ENCODE measurements around the gene ARHGEF10L.

The ARHGEF10L gene

GRCh38 chr1:17630986-17631385 is 91.5 kb downstream of the ARHGEF10L start:
- Histone ChIP-seq H3K4me3 (ENCODE audit: low read length) (no peak overlapping the region), H3K4me2 (ENCODE audit: low read length) (no peak overlapping the region)

GRCh38 chr1:17631410-17631809 is 91.9 kb downstream of the ARHGEF10L start:
- Histone ChIP-seq H3K36me3 (ENCODE audit: control insufficient read depth, low read length) (no peaks in the 10 kb centered on the region), H3K4me1 (ENCODE audit: control insufficient read depth, low read length) (peaks cover 6% of the 10 kb centered on the region; the same call in 1 of the 2 replicates)

More at GRCh38 chr1:17630986-17631385, 91.5 kb downstream of the ARHGEF10L start:
- Histone ChIP-seq H3K9me3 (ENCODE audit: control insufficient read depth, insufficient read depth, low read length) (no peaks in the 10 kb centered on the region), H3K27ac (ENCODE audit: low read depth, low read length) (no peak overlapping the region), H3K4me1 (ENCODE audit: control insufficient read depth, low read length) (peaks cover 5% of the 10 kb centered on the region; the same call in 1 of the 2 replicates), H3K9me2 (replicated peaks; ENCODE audit: control insufficient read depth, low read length) (no peaks in the 10 kb centered on the region), H4K20me1 (ENCODE audit: control insufficient read depth, insufficient read depth, low read depth, low read length) (no peaks in the 10 kb centered on the region), H3K79me2 (ENCODE audit: control insufficient read depth, low read length) (no peaks in the 10 kb centered on the region), H3F3A (ENCODE audit: control insufficient read depth, insufficient read depth) (no peaks in the 10 kb centered on the region), H3K36me3 (ENCODE audit: control insufficient read depth, low read length) (no peaks in the 10 kb centered on the region), H3K27me3 (ENCODE audit: control insufficient read depth, low read length) (no peaks in the 10 kb centered on the region)
- TF ChIP-seq CTCF (IDR thresholded peaks at IDR 0.05; ENCODE audit: low read depth, low read length, poor library complexity, severe bottlenecking) (no peak), EZH2phosphoT487 (IDR thresholded peaks at IDR 0.05; ENCODE audit: borderline replicate concordance, low read length) (no peak)

GRCh38 chr1:17632106-17632505 is 92.6 kb downstream of the ARHGEF10L start:
- no peaks in the 10 kb centered on the region for H3K9me2 ChIP-seq (replicated peaks; ENCODE audit: control insufficient read depth, low read length)
- no peak overlapping the region for H3K4me2 ChIP-seq (ENCODE audit: low read length)
- H3K4me1 ChIP-seq (ENCODE audit: control insufficient read depth, low read length), result peaks cover 6% of the 10 kb centered on the region; the same call in 1 of the 2 replicates
- no peaks in the 10 kb centered on the region for H3K9me3 ChIP-seq (ENCODE audit: control insufficient read depth, insufficient read depth, low read length)
- TF ChIP-seq CTCF (IDR thresholded peaks at IDR 0.05; ENCODE audit: low read depth, low read length, poor library complexity, severe bottlenecking) (no peak), EZH2phosphoT487 (IDR thresholded peaks at IDR 0.05; ENCODE audit: borderline replicate concordance, low read length) (no peak)
- no peak overlapping the region for H3K27ac ChIP-seq (ENCODE audit: low read depth, low read length)
- no peaks in the 10 kb centered on the region for H3K79me2 ChIP-seq (ENCODE audit: control insufficient read depth, low read length)
- no peaks in the 10 kb centered on the region for H3K27me3 ChIP-seq (ENCODE audit: control insufficient read depth, low read length)
- no peaks in the 10 kb centered on the region for H3F3A ChIP-seq (ENCODE audit: control insufficient read depth, insufficient read depth)
- H4K20me1 ChIP-seq (ENCODE audit: control insufficient read depth, insufficient read depth, low read depth, low read length), result no peaks in the 10 kb centered on the region
- H3K4me3 ChIP-seq (ENCODE audit: low read length), result no peak overlapping the region
- no peaks in the 10 kb centered on the region for H3K36me3 ChIP-seq (ENCODE audit: control insufficient read depth, low read length)

More at GRCh38 chr1:17631410-17631809, 91.9 kb downstream of the ARHGEF10L start:
- Histone ChIP-seq H3K9me3 (ENCODE audit: control insufficient read depth, insufficient read depth, low read length) (no peaks in the 10 kb centered on the region), H4K20me1 (ENCODE audit: control insufficient read depth, insufficient read depth, low read depth, low read length) (no peaks in the 10 kb centered on the region), H3K27me3 (ENCODE audit: control insufficient read depth, low read length) (no peaks in the 10 kb centered on the region), H3K27ac (ENCODE audit: low read depth, low read length) (no peak overlapping the region), H3K4me3 (ENCODE audit: low read length) (no peak overlapping the region), H3K79me2 (ENCODE audit: control insufficient read depth, low read length) (no peaks in the 10 kb centered on the region), H3K4me2 (ENCODE audit: low read length) (no peak overlapping the region), H3K9me2 (replicated peaks; ENCODE audit: control insufficient read depth, low read length) (no peaks in the 10 kb centered on the region), H3F3A (ENCODE audit: control insufficient read depth, insufficient read depth) (no peaks in the 10 kb centered on the region)
- TF ChIP-seq CTCF (IDR thresholded peaks at IDR 0.05; ENCODE audit: low read depth, low read length, poor library complexity, severe bottlenecking) (no peak), EZH2phosphoT487 (IDR thresholded peaks at IDR 0.05; ENCODE audit: borderline replicate concordance, low read length) (no peak)

Measured in DOHH2 (cell line).